Ascending aorta (tissue), 2 donors: Measurements from ENCODE around the gene BTBD2. TPM values are rescaled to one million over a fixed set of nuclear protein-coding genes. Genes with fewer than 3 reads are reported as not detected.

Experiments
- DNase-seq, 2 donors: peaks; one replicate each; pipeline ENCODE4 v3.0.0-alpha.2; 2019; ENCODE audit warnings: low spot score in 2 of 2
- H3K27ac ChIP-seq, 2 donors: fragments of 200-600 bp; sonication (generic); one replicate each; pipeline ENCODE4 v1.5.1; 2016 to 2017; ENCODE audit warnings: mild to moderate bottlenecking in 1 of 2
- H3K27me3 ChIP-seq: fragments of 200-600 bp; sonication (generic); one replicate; pipeline ENCODE4 v1.5.1; 2017
- H3K36me3 ChIP-seq, 2 donors: fragments of 200-600 bp; sonication (generic); one replicate each; pipeline ENCODE4 v1.5.1; 2016
- H3K4me1 ChIP-seq, 2 donors: fragments of 200-600 bp; sonication (generic); one replicate each; pipeline ENCODE4 v1.5.1; 2016 to 2017; ENCODE audit warnings: mild to moderate bottlenecking in 1 of 2
- H3K4me3 ChIP-seq, 2 donors: fragments of 200-600 bp; sonication (generic); one replicate each; pipeline ENCODE4 v1.5.1; 2016 to 2017; ENCODE audit warnings: mild to moderate bottlenecking in 1 of 2
- H3K9me3 ChIP-seq, 2 donors: fragments of 200-600 bp; sonication (generic); one replicate each; pipeline ENCODE4 v1.5.1; 2016
- CTCF ChIP-seq, 3 experiments: fragments of 200-600 bp in 2 of 3; fragments of 450-650 bp in 1 of 3; sonication (generic) in 2 of 3; IDR thresholded peaks; one replicate each; pipeline ENCODE4 v1.5.1; 2016 to 2019; ENCODE audit warnings: antibody characterized with exemption in 3 of 3, mild to moderate bottlenecking in 1 of 3, moderate library complexity in 1 of 3
- intact Hi-C: fragments of 100-400 bp; cut with DNase I; formaldehyde crosslinking; loops from one replicate; pipeline ENCODE4 v1.15.1; 2023
- total RNA-seq: library from RNA; depleted of rRNA; stranded (reverse); fragments of >200 nt; gene quantifications from one replicate; pipeline ENCODE4 v1.1.0, GENCODE V29; 2016

The BTBD2 gene
- total RNA-seq, 1 donor from 2014 or later, result 90.1 TPM

GRCh38 chr19:2032296-2032941 lies 16.9 kb upstream of the BTBD2 start:
- H3K4me3 ChIP-seq, result peak overlapping the region; percentile 32 to 43
- TF ChIP-seq CTCF (IDR thresholded peaks at IDR 0.05), result no peak
- H3K9me3 ChIP-seq, result peaks cover 4 to 9% of the 10 kb centered on the region in 2 donors
- intact Hi-C loops, result loop anchor here (1.0 kb wide), 4 partner anchors 10 to 29 kb away; partner anchors contain the start of gene MKNK2
- peak; percentile 92 to 99 for DNase-seq
- no peaks in the 10 kb centered on the region for H3K27me3 ChIP-seq
- no peaks in the 10 kb centered on the region for H3K36me3 ChIP-seq
- H3K27ac ChIP-seq, result peak overlapping the region; percentile 88 to 92
- H3K4me1 ChIP-seq, result peaks cover 0 to 16% of the 10 kb centered on the region in 2 donors

- intact Hi-C loops, result no loop called here
- Histone ChIP-seq H3K27ac (peak overlapping the region in 1 of 2 donors; percentile 20), H3K27me3 (no peaks in the 10 kb centered on the region)
Observed at GRCh38 chr19:2027361-2027760, 11.8 kb upstream of the BTBD2 start.

GRCh38 chr19:2026770-2027169 lies 11.3 kb upstream of the BTBD2 start:
- H3K4me3 ChIP-seq, result no peak overlapping the region
- intact Hi-C loops, result no loop called here
- TF ChIP-seq CTCF (IDR thresholded peaks at IDR 0.05), result no peak
- no peaks in the 10 kb centered on the region for H3K36me3 ChIP-seq
- H3K4me1 ChIP-seq, result peaks cover 0 to 5% of the 10 kb centered on the region in 2 donors
- DNase-seq, result no peak
- H3K9me3 ChIP-seq, result peaks cover 0 to 4% of the 10 kb centered on the region in 2 donors
- no peaks in the 10 kb centered on the region for H3K27me3 ChIP-seq
- peak overlapping the region in 1 of 2 donors; percentile 20 for H3K27ac ChIP-seq

More at GRCh38 chr19:2027361-2027760, 11.8 kb upstream of the BTBD2 start:
- Histone ChIP-seq H3K36me3 (no peaks in the 10 kb centered on the region), H3K9me3 (peaks cover 0 to 4% of the 10 kb centered on the region in 2 donors), H3K4me3 (no peak overlapping the region), H3K4me1 (peaks cover 0 to 10% of the 10 kb centered on the region in 2 donors)
- peak in 1 of 2 donors; percentile 66 for DNase-seq
- TF ChIP-seq CTCF (IDR thresholded peaks at IDR 0.05), result no peak

- peaks cover 0 to 3% of the 10 kb centered on the region in 2 donors for H3K4me1 ChIP-seq
- no peak for DNase-seq
- no peaks in the 10 kb centered on the region for H3K36me3 ChIP-seq
- H3K27me3 ChIP-seq, result no peaks in the 10 kb centered on the region
- intact Hi-C loops, result no loop called here
- no peak overlapping the region for H3K4me3 ChIP-seq
- no peak overlapping the region for H3K27ac ChIP-seq
- peaks cover 0 to 4% of the 10 kb centered on the region in 2 donors for H3K9me3 ChIP-seq
- TF ChIP-seq CTCF (IDR thresholded peaks at IDR 0.05), result no peak
Observed at GRCh38 chr19:2022289-2022688, 6.8 kb upstream of the BTBD2 start.

- no peak overlapping the region for H3K27ac ChIP-seq
- H3K4me3 ChIP-seq, result no peak overlapping the region
Observed at GRCh38 chr19:2021453-2022140, 6.1 kb upstream of the BTBD2 start.

More at GRCh38 chr19:2021453-2022140, 6.1 kb upstream of the BTBD2 start:
- H3K36me3 ChIP-seq, result no peaks in the 10 kb centered on the region
- TF ChIP-seq CTCF (IDR thresholded peaks at IDR 0.05), result no peak
- peaks cover 0 to 4% of the 10 kb centered on the region in 2 donors for H3K9me3 ChIP-seq
- H3K4me1 ChIP-seq, result peaks cover 0 to 3% of the 10 kb centered on the region in 2 donors
- no peaks in the 10 kb centered on the region for H3K27me3 ChIP-seq
- intact Hi-C loops, result no loop called here
- no peak for DNase-seq
